Measurements from ENCODE around the gene ZMIZ1.

GRCh38 chr10:79024720-79025198, 44.0 kb upstream of the ZMIZ1 start:
- no peak for TF ChIP-seq CTCF (IDR thresholded peaks at IDR 0.05)
- no peak for TF ChIP-seq POLR2A (IDR thresholded peaks at IDR 0.05)

Data from lower leg skin (tissue), 3 donors.